Coronary artery (tissue), 2 donors: ENCODE measurements around the gene UCK1.

Source experiments
- DNase-seq: peaks from one replicate; pipeline ENCODE4 v3.0.0-alpha.2; 2017; ENCODE audit warnings: low spot score
- H3K27ac ChIP-seq, 2 donors: fragments of 200-600 bp; sonication (generic); one replicate each; pipeline ENCODE4 v1.5.1; 2016 to 2019
- H3K4me3 ChIP-seq: fragments of 200-600 bp; sonication (generic); 2 replicates; pipeline ENCODE4 v1.5.1; 2016; ENCODE audit warnings: mild to moderate bottlenecking, moderate library complexity
- CTCF ChIP-seq: fragments of 200-600 bp; sonication (generic); IDR thresholded peaks from one replicate; pipeline ENCODE4 v1.5.1; 2019; ENCODE audit warnings: antibody characterized with exemption

UCK1 gene

GRCh38 chr9:131530920-131531832 is at the start of gene UCK1:
UCK1 (minus strand) TSS chr9:131531263; CDS start chr9:131531174, 89 bp downstream.
- Histone ChIP-seq H3K27ac (peak within 1 kb of the TSS; percentile 47 to 91), H3K4me3 (peak within 1 kb of the TSS; percentile 75)
- no peak for TF ChIP-seq CTCF
- peak; percentile 86 for DNase-seq

- DNase-seq: no peak
- no peak overlapping the region for H3K27ac ChIP-seq
- no peak overlapping the region for H3K4me3 ChIP-seq
- no peak for TF ChIP-seq CTCF
Measured at GRCh38 chr9:131580358-131580757, 49.3 kb upstream of the UCK1 start.

- DNase-seq: no peak
Measured at GRCh38 chr9:131579789-131580211, 48.7 kb upstream of the UCK1 start.

GRCh38 chr9:131578731-131579504 is 47.9 kb upstream of the UCK1 start:
- H3K27ac ChIP-seq: no peak overlapping the region
- no peak for TF ChIP-seq CTCF
- no peak for DNase-seq

More at GRCh38 chr9:131579789-131580211, 48.7 kb upstream of the UCK1 start:
- Histone ChIP-seq H3K4me3 (no peak overlapping the region), H3K27ac (no peak overlapping the region)
- TF ChIP-seq CTCF: no peak

GRCh38 chr9:131578021-131578420 is 47.0 kb upstream of the UCK1 start:
- H3K4me3 ChIP-seq: no peak overlapping the region
- DNase-seq: no peak
- H3K27ac ChIP-seq: no peak overlapping the region
- no peak for TF ChIP-seq CTCF

More at GRCh38 chr9:131578731-131579504, 47.9 kb upstream of the UCK1 start:
- no peak overlapping the region for H3K4me3 ChIP-seq

GRCh38 chr9:131577005-131578000 is 46.2 kb upstream of the UCK1 start:
- H3K27ac ChIP-seq: no peak overlapping the region
- no peak for DNase-seq
- TF ChIP-seq CTCF: no peak
- no peak overlapping the region for H3K4me3 ChIP-seq
